Activated CD4-positive, alpha-beta memory T cell treated with anti-CD3 and anti-CD28 coated beads, Interleukin-2, amount 10 ng/mL, durations not matched to agents 7 days and 5 days (primary cell): ENCODE results near the gene NRTN. TPM values are rescaled to one million over a fixed set of nuclear protein-coding genes. Genes with fewer than 3 reads are reported as not detected.

Source experiments
- CTCF ChIA-PET: fragments of 350-600 bp; sonication (Branson Sonifier 250); formaldehyde crosslinking; loops from one replicate; lab custom pipeline; 2021; ENCODE audit warnings: antibody characterized with exemption, inconsistent platforms; lab: Charles Lee
- POLR2A ChIA-PET: fragments of 350-600 bp; sonication (Branson Sonifier 250); formaldehyde crosslinking; loops from one replicate; lab custom pipeline; 2021; ENCODE audit warnings: antibody characterized with exemption; lab: Charles Lee
- DNase-seq: peaks from one replicate; pipeline ENCODE4 v3.0.0-alpha.2; 2020
- H3K27ac Mint-ChIP-seq: one replicate; pipeline ENCODE4 v1.8.0; 2021; ENCODE audit warnings: mild to moderate bottlenecking, mixed read lengths
- H3K27me3 Mint-ChIP-seq: one replicate; pipeline ENCODE4 v1.8.0; 2021; ENCODE audit warnings: mixed read lengths
- H3K36me3 Mint-ChIP-seq: one replicate; pipeline ENCODE4 v1.8.0; 2021; ENCODE audit warnings: low read depth, mixed read lengths
- H3K4me1 Mint-ChIP-seq: one replicate; pipeline ENCODE4 v1.8.0; 2021; ENCODE audit warnings: mixed read lengths
- H3K4me3 Mint-ChIP-seq: one replicate; pipeline ENCODE4 v1.8.0; 2021; ENCODE audit warnings: mild to moderate bottlenecking, mixed read lengths
- H3K9me3 Mint-ChIP-seq: one replicate; pipeline ENCODE4 v1.8.0; 2021; ENCODE audit warnings: mixed read lengths
- total RNA-seq, 2 experiments: library from RNA; stranded (reverse); gene quantifications; one replicate each; pipeline ENCODE4 v1.2.3, GENCODE V29; 2021

NRTN gene
- total RNA-seq, 2 experiments from 2014 or later = 0.20 to 0.43 TPM

DNA sequence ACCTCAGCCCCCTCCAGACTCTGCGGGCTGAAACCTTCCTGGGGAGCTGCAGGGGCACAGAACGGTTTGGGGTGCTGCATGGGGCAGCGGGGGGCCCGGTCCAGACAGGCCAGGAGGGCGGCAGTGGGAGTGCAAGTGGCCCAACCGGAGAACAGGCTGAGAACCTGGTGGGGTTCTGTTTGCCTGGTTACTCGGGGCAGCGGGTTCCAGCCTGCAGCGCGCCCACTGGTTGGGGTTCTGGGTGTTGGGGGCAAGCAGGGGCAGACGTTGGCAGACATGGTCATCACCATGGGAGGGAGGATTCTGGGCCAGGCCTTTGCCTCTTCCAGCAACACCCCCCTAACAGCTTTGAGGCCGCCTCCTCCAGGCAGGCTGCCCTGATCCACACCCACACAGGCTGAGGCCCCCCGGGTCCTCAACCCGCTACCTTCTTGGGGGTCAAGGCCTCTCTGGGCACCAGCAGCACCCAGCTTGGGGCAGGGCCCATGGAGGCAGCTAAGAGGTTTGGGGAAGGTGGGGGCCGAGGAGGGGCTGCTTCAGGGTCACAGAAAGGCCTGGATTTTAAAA, 20.2 kb upstream of the NRTN start, which contains the start of gene PRR22:
Gene PRR22, minus strand, starts transcription at position 166 of the 567 bp plus-strand sequence. Its CDS starts 86 bp downstream, at position 80.
- no peak within 1 kb of the TSS for H3K27ac Mint-ChIP-seq

DNA sequence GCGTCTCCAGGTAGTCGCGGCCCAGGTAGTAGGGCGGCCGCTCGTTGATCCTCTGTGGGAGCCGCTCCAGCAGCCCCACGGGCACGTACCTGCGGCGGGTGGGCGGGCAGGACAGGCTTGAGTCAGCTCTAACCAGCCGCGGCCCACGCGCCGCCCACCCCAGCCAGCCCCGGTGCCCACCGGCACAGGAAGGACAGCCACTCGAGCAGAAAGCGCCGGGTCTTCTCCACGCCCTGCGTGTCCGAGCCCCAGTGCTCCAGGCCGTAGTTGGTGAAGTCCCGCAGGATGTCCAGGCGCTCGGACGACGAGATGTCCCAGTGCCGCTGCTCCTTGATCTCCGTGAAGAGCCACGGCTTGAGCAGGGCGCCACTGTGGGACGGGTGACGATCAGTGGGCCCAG, 19.4 kb upstream of the NRTN start:
- H3K27ac Mint-ChIP-seq = no peak overlapping the region
- ChIA-PET CTCF (no interaction called here), POLR2A (no interaction called here)
- H3K36me3 Mint-ChIP-seq = peaks cover 35% of the 10 kb centered on the region
- peaks cover 8% of the 10 kb centered on the region for H3K4me1 Mint-ChIP-seq
- no peaks in the 10 kb centered on the region for H3K27me3 Mint-ChIP-seq
- no peaks in the 10 kb centered on the region for H3K9me3 Mint-ChIP-seq
- no peak overlapping the region for H3K4me3 Mint-ChIP-seq
- DNase-seq = no peak

More for the DNA sequence above, 20.2 kb upstream of the NRTN start, which contains the start of gene PRR22:
- Mint-ChIP-seq H3K4me3 (no peak within 1 kb of the TSS), H3K27me3 (no peaks in the 10 kb centered on the region), H3K4me1 (peaks cover under 1% of the 10 kb centered on the region), H3K9me3 (no peaks in the 10 kb centered on the region), H3K36me3 (peaks cover 28% of the 10 kb centered on the region)
- POLR2A ChIA-PET = no interaction called here
- CTCF ChIA-PET = no interaction called here
- no peak for DNase-seq

DNA sequence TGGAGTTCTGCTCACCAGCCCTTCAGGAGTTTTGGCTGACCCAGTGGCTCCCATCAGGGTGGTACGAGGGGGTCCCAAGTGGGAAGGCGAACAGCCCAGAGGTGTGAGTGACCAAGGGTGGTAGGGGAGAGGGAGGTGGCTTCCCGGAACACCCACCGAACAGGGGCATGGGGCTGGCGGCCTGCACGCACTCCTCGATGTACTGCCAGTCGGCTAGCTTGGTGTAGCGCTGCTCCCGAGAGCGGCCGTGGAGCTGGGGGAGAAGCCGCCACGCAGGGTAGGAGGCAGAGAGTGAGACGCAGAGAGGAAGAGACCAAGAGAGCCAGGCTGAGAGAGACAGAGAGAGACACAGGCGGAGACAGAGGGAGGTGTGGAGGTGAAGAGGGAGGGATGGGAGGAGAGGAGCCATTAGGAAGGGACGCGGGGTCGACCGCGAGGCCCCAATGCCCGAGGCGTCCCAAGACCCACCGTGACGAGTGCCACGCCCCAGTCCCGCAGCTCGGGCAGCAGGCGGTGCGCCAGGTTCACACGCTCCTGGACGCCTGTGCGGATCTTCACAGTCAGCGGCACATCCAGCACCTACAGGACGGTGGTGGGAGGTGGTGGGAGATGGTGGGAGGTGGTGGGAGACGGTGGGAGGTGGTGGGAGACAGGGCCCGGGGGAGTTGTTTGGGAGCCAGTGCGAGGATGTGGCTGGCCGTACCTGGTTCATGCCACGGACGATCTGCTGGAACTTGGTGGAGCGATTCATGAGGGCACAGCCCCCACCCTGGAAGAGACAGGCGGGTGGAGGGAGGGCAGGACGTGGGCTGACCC, 18.1 kb upstream of the NRTN start:
- no peaks in the 10 kb centered on the region for H3K27me3 Mint-ChIP-seq
- peaks cover 39% of the 10 kb centered on the region for H3K36me3 Mint-ChIP-seq
- H3K4me3 Mint-ChIP-seq = no peak overlapping the region
- CTCF ChIA-PET = no interaction called here
- no peaks in the 10 kb centered on the region for H3K9me3 Mint-ChIP-seq
- DNase-seq = no peak
- H3K4me1 Mint-ChIP-seq = peaks cover 14% of the 10 kb centered on the region
- POLR2A ChIA-PET = interaction anchor here (1.4 kb wide), 1 partner anchor 66 kb away, joined by 3 read pairs; the partner anchor contains the start of gene CATSPERD
- no peak overlapping the region for H3K27ac Mint-ChIP-seq

DNA sequence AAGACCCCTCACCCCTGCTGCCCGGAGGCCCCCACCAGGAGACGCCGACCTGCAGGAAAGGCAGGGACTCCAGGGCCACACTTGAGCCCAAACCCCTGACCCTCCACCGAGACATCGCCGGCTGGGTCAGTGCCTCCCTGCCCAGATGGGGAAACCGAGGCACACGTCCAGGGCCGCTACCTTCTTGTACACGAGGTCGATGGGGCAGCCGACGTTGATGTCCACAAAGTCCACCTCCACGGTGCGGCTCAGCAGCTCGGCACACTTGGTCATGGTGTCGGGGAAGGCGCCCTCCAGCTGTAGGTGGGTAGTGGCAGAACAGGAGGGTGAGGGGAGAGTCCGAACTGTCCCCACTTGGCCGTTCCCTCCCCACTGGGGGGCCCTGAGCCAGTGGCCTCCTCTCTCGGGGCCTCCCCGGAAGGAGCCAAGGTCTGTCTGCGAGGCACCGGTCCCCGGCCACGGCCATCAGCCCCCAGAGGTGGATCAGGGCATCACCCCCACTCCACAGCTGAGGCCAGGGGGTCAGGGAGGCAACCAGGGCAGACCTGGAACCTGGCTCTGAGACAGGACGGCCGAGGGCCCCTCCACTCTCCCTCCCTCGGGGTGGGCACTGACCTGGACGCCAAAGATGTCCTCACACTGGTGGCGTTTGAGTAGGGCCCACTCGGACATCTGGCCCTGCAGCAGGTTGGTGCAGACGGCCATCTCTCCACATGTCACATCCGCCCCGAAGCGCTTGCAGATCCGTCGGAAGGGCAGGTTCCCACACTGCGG, 17.3 kb upstream of the NRTN start:
- POLR2A ChIA-PET = interaction anchor here (1.1 to 1.4 kb wide), 2 partner anchors 67 to 69 kb away, joined by 3 read pairs; partner anchors contain the start of gene CATSPERD
- no peak overlapping the region for H3K4me3 Mint-ChIP-seq

DNA sequence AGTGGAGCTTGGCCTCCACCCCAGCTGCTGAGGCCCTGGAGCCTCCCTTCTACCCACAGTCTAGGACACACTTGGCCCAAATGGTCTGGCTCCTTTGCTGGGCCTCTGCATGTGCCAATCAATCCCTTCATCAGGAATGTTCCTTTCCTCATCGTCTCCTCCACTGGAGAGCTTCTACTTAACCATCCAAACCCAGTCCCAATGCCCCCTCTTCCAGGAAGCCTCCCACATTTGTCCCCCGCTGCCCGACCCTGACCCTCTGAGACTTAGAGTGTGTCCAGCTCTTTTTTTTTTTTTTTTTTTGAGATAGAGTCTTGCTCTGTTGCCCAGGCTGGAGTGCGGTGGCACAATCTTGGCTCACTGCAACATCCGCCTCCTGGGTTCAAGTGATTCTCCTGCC, 16.4 kb upstream of the NRTN start:
- H3K27me3 Mint-ChIP-seq = no peaks in the 10 kb centered on the region
- no peak overlapping the region for H3K27ac Mint-ChIP-seq
- POLR2A ChIA-PET = interaction anchor here (1.1 kb wide), 1 partner anchor 69 kb away, joined by 3 read pairs; no protein-coding TSS in a partner anchor

More for the DNA sequence above, 17.3 kb upstream of the NRTN start:
- H3K9me3 Mint-ChIP-seq = no peaks in the 10 kb centered on the region
- DNase-seq = no peak
- H3K4me1 Mint-ChIP-seq = peaks cover 14% of the 10 kb centered on the region
- H3K27ac Mint-ChIP-seq = no peak overlapping the region
- CTCF ChIA-PET = interaction anchor here (0.8 kb wide), 1 partner anchor 17 kb away, joined by 3 read pairs; the partner anchor contains the start of gene NRTN
- no peaks in the 10 kb centered on the region for H3K27me3 Mint-ChIP-seq
- H3K36me3 Mint-ChIP-seq = peaks cover 39% of the 10 kb centered on the region

DNA sequence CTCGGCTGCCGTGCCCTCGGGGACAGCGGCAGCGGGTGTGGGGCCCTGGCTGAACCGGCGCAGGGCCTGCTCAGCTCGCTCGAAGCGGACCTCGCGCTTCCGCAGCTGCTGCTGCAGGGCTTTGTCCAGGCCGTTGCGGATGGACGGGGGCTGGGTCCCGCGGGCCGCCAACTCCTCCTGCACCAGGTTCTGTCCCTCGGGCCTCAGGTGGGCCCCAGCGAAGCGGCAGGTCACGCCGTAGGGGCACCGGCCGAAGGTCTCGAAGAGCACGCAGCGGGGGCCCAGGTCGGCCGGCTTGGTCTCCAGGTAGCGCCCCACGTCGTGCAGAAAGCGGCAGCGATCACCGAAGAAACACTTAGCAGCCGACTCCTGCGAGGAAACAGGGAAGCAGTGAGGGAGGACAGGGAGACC, 15.5 kb upstream of the NRTN start:
- peak overlapping the region; percentile 46 for H3K4me3 Mint-ChIP-seq
- H3K4me1 Mint-ChIP-seq = peaks cover 16% of the 10 kb centered on the region
- DNase-seq = no peak
- CTCF ChIA-PET = no interaction called here
- no peaks in the 10 kb centered on the region for H3K27me3 Mint-ChIP-seq
- no peaks in the 10 kb centered on the region for H3K9me3 Mint-ChIP-seq
- H3K36me3 Mint-ChIP-seq = peaks cover 34% of the 10 kb centered on the region
- POLR2A ChIA-PET = interaction anchor here (1.4 to 2.6 kb wide), 4 partner anchors 9 to 70 kb away, joined by 3 to 17 read pairs (median 9); partner anchors contain the start of genes CATSPERD and LONP1
- no peak overlapping the region for H3K27ac Mint-ChIP-seq

More for the DNA sequence above, 16.4 kb upstream of the NRTN start:
- no peak for DNase-seq
- H3K4me3 Mint-ChIP-seq = no peak overlapping the region
- peaks cover 16% of the 10 kb centered on the region for H3K4me1 Mint-ChIP-seq
- CTCF ChIA-PET = interaction anchor here (0.8 kb wide), 1 partner anchor 16 kb away, joined by 3 read pairs; the partner anchor contains the start of gene NRTN
- H3K36me3 Mint-ChIP-seq = peaks cover 39% of the 10 kb centered on the region
- H3K9me3 Mint-ChIP-seq = no peaks in the 10 kb centered on the region

DNA sequence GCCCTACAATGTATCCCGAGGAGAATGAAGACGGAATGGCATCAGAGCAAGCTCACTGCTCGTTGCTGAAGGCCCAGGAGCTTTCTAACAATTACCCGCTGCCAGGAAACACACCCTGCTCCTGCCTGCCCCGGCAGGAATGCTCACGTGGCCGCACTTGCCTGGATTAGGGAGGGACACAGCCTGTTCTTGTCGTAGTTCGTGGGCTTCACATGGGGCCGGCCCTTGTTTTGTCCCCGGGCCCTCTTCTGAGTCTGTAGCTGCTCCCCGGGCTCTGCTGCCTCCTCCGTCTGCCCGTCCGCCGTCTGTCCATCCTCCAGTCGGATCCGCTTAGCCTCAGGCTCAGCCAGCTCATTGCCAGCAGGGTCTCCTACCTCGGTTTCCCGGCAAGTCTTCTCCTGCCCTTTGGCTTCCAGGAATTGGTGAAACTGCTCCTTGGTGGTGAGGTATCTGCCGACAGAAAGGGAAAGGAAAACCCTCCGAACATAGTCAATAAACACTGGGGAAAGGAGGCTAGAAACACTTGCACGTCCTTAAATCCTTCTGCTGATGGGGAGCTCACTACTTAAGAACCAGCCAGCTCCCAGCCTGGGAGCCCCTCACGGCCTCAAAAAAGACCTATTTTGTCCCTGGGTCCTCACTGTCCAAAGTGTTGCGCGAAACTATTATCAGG, 14.8 kb upstream of the NRTN start:
- CTCF ChIA-PET = interaction anchor here (1.1 to 5.1 kb wide), 6 partner anchors 14 to 114 kb away, joined by 3 to 54 read pairs (median 4); partner anchors contain the start of gene NDUFA11

DNA sequence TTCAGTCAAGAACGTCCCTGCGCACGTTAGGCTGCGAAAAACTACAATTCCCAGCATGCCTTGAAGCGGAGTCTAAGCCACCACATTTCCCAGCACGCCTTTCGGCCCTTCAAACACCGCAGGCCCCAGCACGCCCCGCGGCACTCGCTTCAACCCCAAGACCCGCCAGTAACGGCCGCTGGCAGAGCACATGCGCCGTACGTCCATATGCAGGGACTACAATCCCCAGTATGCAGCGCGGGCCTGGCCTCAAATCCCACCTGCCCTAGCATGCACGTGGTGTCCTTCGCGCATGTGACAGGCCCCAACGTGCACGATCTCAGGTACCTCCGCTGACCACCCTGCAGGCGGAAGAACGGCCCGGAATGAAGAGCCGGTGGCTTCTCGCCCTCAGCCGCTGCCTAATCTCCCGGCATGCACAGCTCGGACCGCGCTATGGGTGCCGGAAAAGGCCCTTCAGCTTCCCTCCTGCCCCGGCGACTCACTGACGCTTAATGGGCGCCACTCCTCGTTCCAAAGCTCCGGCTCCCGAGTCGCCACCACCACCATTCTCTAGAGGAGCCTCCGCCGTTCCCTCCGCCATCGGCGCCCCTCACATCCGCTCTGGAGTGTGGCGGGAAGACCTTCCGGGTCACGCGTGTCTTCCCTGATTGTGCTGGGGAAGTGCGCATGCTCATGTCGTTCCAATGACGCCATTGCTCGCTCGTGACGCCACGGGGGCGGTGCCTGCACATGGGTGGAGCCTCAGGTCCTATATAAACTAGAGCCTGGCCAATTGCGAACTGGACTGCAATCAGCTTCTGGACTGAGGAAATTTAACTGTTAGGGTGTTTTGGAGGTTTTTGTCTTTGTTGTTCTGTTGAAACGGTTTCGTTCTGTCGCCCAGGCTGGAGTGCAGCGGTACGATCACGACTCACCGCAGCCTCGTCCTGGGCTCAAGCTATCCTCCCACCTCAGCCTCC, 14.0 kb upstream of the NRTN start, which contains the start of gene DUS3L:
Gene DUS3L, minus strand, starts transcription at position 605 of the 962 bp plus-strand sequence. Its CDS starts 22 bp downstream, at position 583.
- CTCF ChIA-PET = interaction anchor here (0.7 to 5.1 kb wide), 7 partner anchors 12 to 113 kb away, joined by 3 to 54 read pairs (median 4); partner anchors contain the start of gene NDUFA11
- peak within 1 kb of the TSS; percentile 100 for H3K27ac Mint-ChIP-seq
- no peaks in the 10 kb centered on the region for H3K9me3 Mint-ChIP-seq
- POLR2A ChIA-PET = interaction anchor here (0.6 to 2.6 kb wide), 10 partner anchors 8 to 113 kb away, joined by 3 to 17 read pairs (median 4); partner anchors contain the start of genes CATSPERD, LONP1 and NDUFA11
- peak within 1 kb of the TSS; percentile 99 for H3K4me3 Mint-ChIP-seq
- no peaks in the 10 kb centered on the region for H3K27me3 Mint-ChIP-seq
- DNase-seq = peak; percentile 97
- peaks cover 16% of the 10 kb centered on the region for H3K4me1 Mint-ChIP-seq
- peaks cover 31% of the 10 kb centered on the region for H3K36me3 Mint-ChIP-seq

More for the DNA sequence above, 14.8 kb upstream of the NRTN start:
- peaks cover 34% of the 10 kb centered on the region for H3K36me3 Mint-ChIP-seq
- H3K27me3 Mint-ChIP-seq = no peaks in the 10 kb centered on the region
- peak overlapping the region; percentile 100 for H3K27ac Mint-ChIP-seq
- peak overlapping the region; percentile 99 for H3K4me3 Mint-ChIP-seq
- no peak for DNase-seq
- POLR2A ChIA-PET = interaction anchor here (0.6 to 2.6 kb wide), 10 partner anchors 9 to 174 kb away, joined by 3 to 17 read pairs (median 4); partner anchors contain the start of genes CATSPERD, LONP1, NDUFA11 and SAFB
- H3K4me1 Mint-ChIP-seq = peaks cover 16% of the 10 kb centered on the region
- no peaks in the 10 kb centered on the region for H3K9me3 Mint-ChIP-seq

DNA sequence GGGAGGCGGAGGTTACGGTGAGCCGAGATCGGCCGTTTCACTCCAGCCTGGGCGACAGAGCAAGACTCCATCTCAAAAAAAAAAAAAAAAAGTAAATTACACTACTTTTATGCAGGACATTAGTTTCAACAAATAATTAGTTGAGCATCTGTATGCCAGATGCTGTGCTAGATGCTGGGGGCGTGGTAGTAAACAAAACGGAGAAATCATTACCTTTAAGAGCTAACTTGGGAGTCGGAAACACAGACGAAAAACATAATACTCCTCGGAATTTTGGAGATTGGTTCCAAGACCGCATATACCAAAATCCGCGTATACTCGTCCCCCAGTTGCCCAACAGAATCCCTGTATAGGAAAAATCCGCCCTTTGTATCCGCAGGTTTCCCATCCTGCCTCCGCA, 12.6 kb upstream of the NRTN start:
- Mint-ChIP-seq H3K27ac (no peak overlapping the region), H3K4me1 (peaks cover 16% of the 10 kb centered on the region), H3K4me3 (no peak overlapping the region), H3K36me3 (peaks cover 21% of the 10 kb centered on the region), H3K27me3 (no peaks in the 10 kb centered on the region), H3K9me3 (no peaks in the 10 kb centered on the region)
- ChIA-PET CTCF (interaction anchor here (0.6 to 5.1 kb wide), 2 partner anchors 12 to 329 kb away, joined by 3 to 54 read pairs; no protein-coding TSS in a partner anchor), POLR2A (interaction anchor here (1.9 kb wide), 1 partner anchor 101 kb away, joined by 6 read pairs; no protein-coding TSS in a partner anchor)
- no peak for DNase-seq

DNA sequence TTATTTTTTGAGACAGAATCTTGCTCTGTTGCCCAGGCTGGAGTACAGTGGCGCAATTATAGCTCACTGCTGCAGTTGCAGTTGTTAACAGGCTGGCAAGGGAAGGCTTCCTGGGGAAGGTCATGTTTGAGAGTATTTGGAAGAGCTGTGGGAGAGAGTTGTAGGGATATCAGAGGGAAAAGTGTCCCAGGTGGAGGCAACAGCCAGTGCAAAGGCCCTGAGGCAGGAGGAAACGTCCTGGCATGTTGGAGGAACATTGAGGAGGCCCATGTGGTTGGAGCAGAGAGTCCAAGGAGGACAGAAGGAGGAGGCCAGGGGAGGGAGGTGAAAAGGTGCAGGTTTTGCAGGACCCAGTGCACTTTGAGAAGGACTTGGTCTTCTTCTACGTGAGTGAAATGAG, 11.7 kb upstream of the NRTN start:
- Mint-ChIP-seq H3K27me3 (no peaks in the 10 kb centered on the region), H3K4me3 (no peak overlapping the region), H3K27ac (no peak overlapping the region), H3K36me3 (peaks cover 18% of the 10 kb centered on the region), H3K4me1 (peaks cover 16% of the 10 kb centered on the region), H3K9me3 (no peaks in the 10 kb centered on the region)
- DNase-seq = no peak
- CTCF ChIA-PET = interaction anchor here (0.6 to 5.1 kb wide), 6 partner anchors 11 to 511 kb away, joined by 3 to 54 read pairs (median 4); no protein-coding TSS in a partner anchor
- POLR2A ChIA-PET = interaction anchor here (3.0 kb wide), 1 partner anchor 111 kb away, joined by 6 read pairs; the partner anchor contains the start of gene NDUFA11
